GM19452 (cell line): ENCODE measurements around the gene TTC39A.
"Not testable (repeated sequence)": the region's sequence is repeated elsewhere in the genome, so short reads cannot be mapped to it uniquely, and the experiment has no call there.

ENCODE experiments used
- ATAC-seq: cut with Tn5 transposase; IDR thresholded peaks from one replicate; pipeline ENCODE4 v1.9.1; 2021; ENCODE audit not compliant: unreplicated experiment

Gene TTC39A

DNA sequence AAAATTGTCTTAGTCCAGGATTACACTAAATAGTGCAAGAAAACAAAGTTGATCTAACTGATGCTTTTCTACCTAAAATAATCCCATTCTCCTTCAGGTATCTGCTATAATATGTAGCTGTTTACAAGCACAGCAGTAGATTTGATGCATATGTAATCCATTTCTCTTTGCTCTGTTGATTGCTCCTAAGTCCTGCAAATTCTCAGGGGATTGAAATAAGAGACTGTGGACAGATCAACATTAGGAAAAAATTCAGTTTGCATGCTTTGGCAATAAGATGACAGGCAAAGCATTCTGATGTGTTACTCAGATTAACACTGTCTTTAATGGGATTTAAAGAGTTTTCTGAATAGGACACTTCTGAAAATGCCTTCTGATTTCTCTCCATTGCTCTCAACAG, 59.6 kb downstream of the TTC39A start:
- no peak for ATAC-seq

- peak; percentile 23 for ATAC-seq
These were observed 61.7 kb downstream of the TTC39A start for GRCh38 chr1:51268634-51269033.

GRCh38 chr1:51266791-51267190, 63.6 kb downstream of the TTC39A start:
- no peak for ATAC-seq

GRCh38 chr1:51266181-51266580, 64.2 kb downstream of the TTC39A start:
- ATAC-seq, result no peak

DNA sequence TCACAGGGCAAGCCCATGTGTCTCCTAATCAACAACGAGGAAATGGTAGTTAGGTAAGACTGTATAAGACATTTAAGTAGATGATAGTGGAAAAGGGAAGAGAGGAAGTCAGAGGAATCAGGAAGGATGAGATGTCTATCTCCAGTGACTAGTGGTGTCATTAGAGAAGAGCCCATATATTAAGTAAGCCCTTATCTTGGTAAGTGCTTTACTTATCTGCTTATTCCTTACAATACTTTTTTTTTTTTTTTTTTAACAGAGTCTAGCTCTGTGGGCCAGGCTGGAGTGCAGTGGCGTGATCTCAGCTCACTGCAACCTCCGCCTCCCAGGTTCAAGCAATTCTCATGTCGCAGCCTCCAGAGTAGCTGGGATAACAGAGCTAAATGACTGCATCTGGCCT, 64.7 kb downstream of the TTC39A start:
- no peak for ATAC-seq

- no peak for ATAC-seq
These were observed 65.9 kb downstream of the TTC39A start for GRCh38 chr1:51264451-51264850.

DNA sequence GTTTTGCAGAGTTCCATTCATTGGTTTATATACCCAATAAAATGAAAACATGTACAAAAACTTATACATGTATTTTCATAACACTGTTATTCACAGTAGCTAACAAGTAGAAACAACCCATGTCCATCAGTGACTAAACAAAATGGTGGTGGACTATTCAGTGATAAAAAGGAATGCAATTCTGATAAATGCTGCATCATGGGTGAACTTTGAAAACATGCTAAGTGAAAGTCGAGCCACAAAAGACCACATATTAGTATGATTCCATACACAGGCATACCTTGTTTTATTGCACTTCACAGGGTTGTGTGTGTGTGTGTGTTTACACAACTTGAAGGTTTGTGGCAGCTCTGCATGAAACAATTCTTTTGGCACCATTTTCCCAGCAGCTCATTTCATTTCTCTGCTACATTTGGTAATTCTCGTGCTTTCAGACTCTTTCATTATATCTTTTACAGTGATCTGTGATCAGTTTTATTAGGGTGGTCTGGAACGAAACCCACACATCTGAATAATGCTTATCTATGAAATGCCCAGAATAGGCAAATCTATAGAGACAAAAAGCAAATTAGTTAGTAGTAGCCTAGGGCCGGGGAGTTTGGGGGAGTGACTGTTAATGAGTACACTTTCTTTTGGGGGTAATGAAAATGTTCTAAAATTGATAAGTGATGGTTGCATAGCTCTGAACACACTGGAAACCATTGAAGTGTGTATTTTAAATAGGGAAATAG, 67.0 kb downstream of the TTC39A start:
- ATAC-seq, result no peak

GRCh38 chr1:51255331-51255730, 75.0 kb downstream of the TTC39A start:
- ATAC-seq, result no peak

GRCh38 chr1:51253691-51254090, 76.7 kb downstream of the TTC39A start:
- ATAC-seq, result no peak

DNA sequence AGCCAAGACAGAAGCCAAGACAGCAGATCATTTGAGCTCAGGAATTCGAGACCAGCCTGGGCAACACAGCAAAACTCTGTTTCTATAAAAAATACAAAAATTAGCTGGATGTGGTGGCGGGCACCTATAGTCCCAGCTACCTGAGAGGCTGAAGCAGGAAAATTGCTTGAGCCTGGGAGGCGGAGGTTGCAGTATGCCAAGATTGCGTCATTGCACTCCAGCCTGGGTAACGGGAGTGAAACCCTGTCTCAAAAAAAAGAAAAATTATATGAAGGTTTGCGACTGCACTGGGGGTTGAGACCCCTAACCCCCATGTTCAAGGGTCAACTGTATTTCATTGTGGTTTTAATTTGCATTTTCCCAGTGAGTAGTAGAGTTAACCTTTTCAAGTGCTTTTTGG, 78.0 kb downstream of the TTC39A start:
- ATAC-seq, result no peak

DNA sequence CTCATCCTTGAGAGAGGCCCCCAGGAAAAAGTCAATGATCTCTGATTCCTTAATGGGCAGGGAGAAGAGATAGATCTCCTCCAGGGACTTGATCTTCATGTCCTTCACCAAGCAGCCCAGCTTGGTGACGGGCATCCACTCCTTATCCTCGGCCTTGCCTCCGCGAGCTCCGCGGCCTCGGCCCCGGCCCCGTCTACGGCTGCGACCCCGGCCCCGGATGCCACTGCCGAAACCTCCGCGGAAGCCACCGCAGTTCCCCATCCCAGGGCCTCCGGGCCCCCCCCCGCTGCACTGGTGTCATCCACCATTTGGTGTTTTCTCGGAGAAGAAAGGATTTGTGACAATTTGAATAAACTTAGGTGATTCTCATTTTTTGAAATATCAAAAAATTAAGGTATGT, 79.2 kb downstream of the TTC39A start:
- ATAC-seq, result not testable (repeated sequence)

DNA sequence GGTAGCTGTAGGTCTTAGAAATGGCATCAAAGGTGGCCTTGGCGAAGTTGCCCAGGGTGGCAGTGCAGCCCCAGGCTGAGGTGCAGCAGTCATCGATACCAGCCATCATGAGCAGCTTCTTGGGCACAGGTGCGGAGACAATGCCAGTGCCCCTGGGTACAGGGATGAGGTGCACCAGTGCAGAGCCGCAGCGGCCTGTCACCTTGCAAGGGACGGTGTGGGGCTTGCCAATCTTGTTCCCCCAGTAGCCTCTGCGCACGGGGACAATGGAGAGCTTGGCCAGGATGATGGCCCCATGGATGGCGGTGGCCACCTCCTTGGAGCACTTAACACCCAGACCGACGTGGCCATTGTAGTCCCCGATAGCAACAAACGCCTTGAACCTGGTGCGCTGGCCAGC, 79.6 kb downstream of the TTC39A start:
- ATAC-seq, result not testable (repeated sequence)

- no peak for ATAC-seq
These were observed 80.9 kb downstream of the TTC39A start for GRCh38 chr1:51249445-51249844.

DNA sequence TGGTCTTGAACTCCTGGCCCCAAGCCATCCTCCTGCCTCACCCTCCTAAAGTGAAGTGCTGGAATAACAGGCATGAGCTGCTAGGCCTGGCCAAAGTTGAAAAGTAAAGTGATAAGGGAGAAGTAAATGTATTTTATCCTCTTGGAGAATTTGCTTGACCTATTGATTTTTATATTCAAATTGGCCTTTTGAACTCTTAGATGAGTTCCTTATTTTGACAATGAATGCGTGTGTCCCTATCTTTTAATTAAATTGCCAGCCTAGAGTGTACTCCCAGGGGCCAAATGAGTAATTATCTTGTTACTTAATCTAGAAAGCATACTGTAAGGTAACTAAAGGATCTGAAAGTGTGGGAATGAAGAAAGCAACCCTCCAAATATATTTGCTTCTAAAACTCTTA, 82.9 kb downstream of the TTC39A start:
- no peak for ATAC-seq

DNA sequence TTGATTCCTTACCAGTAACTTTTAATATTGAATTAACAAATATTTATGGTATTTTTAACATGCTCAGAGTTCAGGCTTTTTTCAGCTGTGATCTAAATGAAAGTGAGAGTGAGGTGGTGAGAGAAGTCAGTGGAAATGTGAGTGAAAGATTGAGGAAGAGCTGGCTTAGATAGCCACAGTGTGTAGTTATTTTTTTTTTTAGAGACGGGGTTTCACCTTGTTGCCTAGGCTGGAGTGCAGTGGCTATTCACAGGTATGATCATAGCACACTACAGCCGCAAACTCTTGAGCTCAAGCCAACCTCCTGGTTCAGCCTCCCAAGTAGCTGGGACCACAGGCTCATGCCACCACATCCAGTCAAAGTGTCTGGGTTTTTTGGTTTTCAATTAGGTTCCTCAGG, 83.3 kb downstream of the TTC39A start:
- ATAC-seq, result peak; percentile 81

GRCh38 chr1:51242546-51242945, 87.8 kb downstream of the TTC39A start:
- ATAC-seq, result no peak

DNA sequence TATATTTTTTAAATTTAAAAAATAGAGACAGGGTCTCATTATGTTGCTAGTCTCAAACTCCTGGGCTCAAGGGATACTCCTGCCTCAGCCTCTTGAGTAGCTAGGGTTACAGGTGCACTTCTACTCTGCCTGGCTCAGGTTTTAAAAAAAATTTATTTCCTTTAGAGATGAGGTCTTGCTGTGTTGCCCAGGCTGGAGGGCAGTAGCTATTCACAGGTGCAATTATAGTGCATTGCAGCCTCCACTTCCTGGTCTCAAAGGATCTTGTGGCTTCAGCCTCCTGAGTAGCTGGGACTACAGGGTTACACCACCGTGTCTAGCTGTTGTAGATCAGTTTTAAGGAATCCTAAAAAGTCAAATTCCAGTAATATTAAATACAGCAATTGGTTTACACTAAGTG, 89.2 kb downstream of the TTC39A start:
- ATAC-seq, result no peak

- no peak for ATAC-seq
These were observed 90.3 kb downstream of the TTC39A start for GRCh38 chr1:51240084-51240483.

DNA sequence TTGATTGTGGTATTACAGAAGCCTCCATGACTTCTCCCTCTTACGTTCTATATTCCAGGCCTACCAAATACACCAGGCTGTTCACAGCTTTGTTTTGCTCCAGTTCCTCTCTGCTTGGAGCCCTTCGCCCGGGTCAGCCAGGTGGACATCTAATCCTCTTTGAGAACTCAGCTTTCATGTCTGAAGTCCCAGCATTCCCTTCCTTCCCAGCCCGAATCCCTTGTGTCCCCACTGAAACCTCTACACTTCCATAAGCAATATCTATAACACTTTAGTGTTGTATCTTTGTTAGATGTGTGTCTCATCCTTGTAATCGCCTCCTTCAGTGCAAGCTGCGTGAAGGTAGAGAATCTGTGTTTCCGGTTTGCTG, 92.3 kb downstream of the TTC39A start:
- ATAC-seq, result no peak

DNA sequence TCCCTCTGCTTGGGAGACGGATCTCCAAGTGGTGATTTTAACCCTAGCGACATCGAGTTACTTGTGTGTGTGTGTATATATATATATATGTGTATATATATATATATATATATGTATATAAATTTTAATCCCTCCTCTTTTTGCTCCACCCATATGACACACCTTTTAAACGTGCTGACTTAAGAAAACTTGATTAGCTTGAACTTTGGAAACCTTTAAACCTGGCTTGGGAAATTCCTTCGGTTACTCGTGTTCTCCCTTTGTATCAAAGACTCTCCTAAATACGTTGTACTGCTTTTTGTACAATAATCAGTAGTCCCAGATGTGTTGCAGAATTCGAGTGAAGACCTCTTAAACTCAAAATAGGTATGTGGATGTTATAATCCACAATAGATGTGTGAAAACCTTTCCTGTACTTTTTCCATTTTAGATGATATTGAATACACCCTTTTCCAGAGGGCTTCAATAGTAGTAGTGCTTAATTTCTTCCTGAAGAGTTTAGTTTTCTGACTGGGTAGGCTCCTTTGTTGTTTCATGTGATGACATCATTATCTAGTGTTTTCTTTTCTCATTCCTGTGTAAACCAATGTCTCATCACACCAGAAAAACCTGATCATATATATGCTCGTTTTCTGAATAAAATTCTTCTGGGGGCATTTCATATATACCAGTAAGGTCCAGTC, 92.9 kb downstream of the TTC39A start:
- no peak for ATAC-seq
